Measurements from ENCODE around the gene RTRAF.

RTRAF gene

GRCh38 chr14:52054678-52055077 is 65.3 kb downstream of the RTRAF start:
- no peak for TF ChIP-seq CTCF (IDR thresholded peaks at IDR 0.05; ENCODE audit: low read depth, low read length)
- TF ChIP-seq MYC (IDR thresholded peaks at IDR 0.05; ENCODE audit: low read depth, low read length), result no peak
- no peak for TF ChIP-seq POLR2A (IDR thresholded peaks at IDR 0.05; ENCODE audit: extremely low read depth, insufficient read length)
- TF ChIP-seq, protein P1, sequence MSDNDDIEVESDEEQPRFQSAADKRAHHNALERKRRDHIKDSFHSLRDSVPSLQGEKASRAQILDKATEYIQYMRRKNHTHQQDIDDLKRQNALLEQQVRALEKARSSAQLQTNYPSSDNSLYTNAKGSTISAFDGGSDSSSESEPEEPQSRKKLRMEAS (IDR thresholded peaks at IDR 0.05; ENCODE audit: low read depth, low read length), result no peak
- no peak overlapping the region for H3K4me3 ChIP-seq (ENCODE audit: low read depth, low read length)
- DNase-seq (ENCODE audit: low read depth), result no peak

- no peak for DNase-seq (ENCODE audit: low read depth)
- H3K4me3 ChIP-seq (ENCODE audit: low read depth, low read length), result no peak overlapping the region
- no peak for TF ChIP-seq CTCF (IDR thresholded peaks at IDR 0.05; ENCODE audit: low read depth, low read length)
- TF ChIP-seq MYC (IDR thresholded peaks at IDR 0.05; ENCODE audit: low read depth, low read length), result no peak
- no peak for TF ChIP-seq POLR2A (IDR thresholded peaks at IDR 0.05; ENCODE audit: extremely low read depth, insufficient read length)
- TF ChIP-seq, protein P1 (IDR thresholded peaks at IDR 0.05; ENCODE audit: low read depth, low read length), result no peak
These were observed 65.8 kb downstream of the RTRAF start for GRCh38 chr14:52055167-52055566.

DNA sequence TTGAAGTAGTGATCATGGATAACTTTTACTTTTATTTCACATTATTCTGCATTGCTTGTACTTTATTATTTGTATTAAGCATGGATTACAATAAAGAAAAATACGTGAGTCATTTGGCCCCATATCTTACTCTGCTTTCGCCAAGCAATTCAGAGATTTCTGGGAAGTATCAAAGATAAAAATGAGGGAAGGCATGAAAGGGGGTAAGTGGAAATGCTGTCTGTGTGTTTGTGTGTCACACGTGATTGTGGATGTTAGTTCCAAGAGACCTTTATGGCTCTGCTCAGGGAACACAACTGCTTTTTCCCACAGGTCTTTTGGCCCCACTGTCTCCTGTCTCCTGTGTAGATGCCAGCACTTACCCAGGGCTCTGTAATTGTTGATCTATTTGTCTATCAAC is 69.0 kb downstream of the RTRAF start:
- DNase-seq (ENCODE audit: low read depth), result no peak
- TF ChIP-seq POLR2A (IDR thresholded peaks at IDR 0.05; ENCODE audit: extremely low read depth, insufficient read length) (no peak), CTCF (IDR thresholded peaks at IDR 0.05; ENCODE audit: low read depth, low read length) (no peak), MYC (IDR thresholded peaks at IDR 0.05; ENCODE audit: low read depth, low read length) (no peak)
- TF ChIP-seq, protein P1 (IDR thresholded peaks at IDR 0.05; ENCODE audit: low read depth, low read length), result no peak
- H3K4me3 ChIP-seq (ENCODE audit: low read depth, low read length), result no peak overlapping the region

- DNase-seq (ENCODE audit: low read depth), result no peak
- TF ChIP-seq, protein P1 (IDR thresholded peaks at IDR 0.05; ENCODE audit: low read depth, low read length), result no peak
- TF ChIP-seq CTCF (IDR thresholded peaks at IDR 0.05; ENCODE audit: low read depth, low read length) (no peak), MYC (IDR thresholded peaks at IDR 0.05; ENCODE audit: low read depth, low read length) (no peak), POLR2A (IDR thresholded peaks at IDR 0.05; ENCODE audit: extremely low read depth, insufficient read length) (no peak)
- H3K4me3 ChIP-seq (ENCODE audit: low read depth, low read length), result no peak overlapping the region
These were observed 70.3 kb downstream of the RTRAF start for GRCh38 chr14:52059649-52060048.

DNA sequence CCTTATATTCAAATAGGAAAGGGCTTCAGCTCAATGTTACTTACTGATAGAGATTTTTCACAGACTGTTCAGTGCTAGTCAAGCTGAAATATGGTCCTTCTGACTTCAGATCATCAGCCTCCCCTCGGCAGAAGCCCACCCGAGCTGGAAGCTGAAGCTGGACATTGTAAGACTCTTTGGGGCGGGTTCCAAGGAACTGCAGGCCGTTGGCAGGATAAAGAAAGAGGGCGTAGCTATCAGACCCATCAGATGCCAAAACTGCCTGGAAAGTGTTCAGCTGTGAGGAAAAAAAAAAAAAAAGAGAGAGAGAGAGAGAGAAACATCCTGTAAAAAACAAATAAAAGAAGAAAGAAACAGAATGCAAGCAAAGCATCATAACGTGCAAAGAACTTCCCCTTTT is 70.7 kb downstream of the RTRAF start:
- no peak for DNase-seq (ENCODE audit: low read depth)
- no peak overlapping the region for H3K4me3 ChIP-seq (ENCODE audit: low read depth, low read length)
- TF ChIP-seq CTCF (IDR thresholded peaks at IDR 0.05; ENCODE audit: low read depth, low read length) (no peak), POLR2A (IDR thresholded peaks at IDR 0.05; ENCODE audit: extremely low read depth, insufficient read length) (no peak), MYC (IDR thresholded peaks at IDR 0.05; ENCODE audit: low read depth, low read length) (no peak)
- TF ChIP-seq, protein P1 (IDR thresholded peaks at IDR 0.05; ENCODE audit: low read depth, low read length), result no peak
